Activated T-helper 2 cell treated with anti-CD3 and anti-CD28 coated beads, Interferon-gamma antibody, Interleukin-2, Interleukin-4, amounts not matched to agents 10 μg/mL and 5 μg/mL and 100 μg/mL, durations not matched to agents 14 hours and 24 hours and 36 hours (primary cell): ENCODE results near the gene BSPRY. TPM values are rescaled to one million over a fixed set of nuclear protein-coding genes. Genes with fewer than 3 reads are reported as not detected.
"Not testable (repeated sequence)": the region's sequence is repeated elsewhere in the genome, so short reads cannot be mapped to it uniquely, and the experiment has no call there.

Source experiments
- DNase-seq: peaks from one replicate; pipeline ENCODE4 v3.0.0; 2021; ENCODE audit warnings: low spot score
- H3K27ac Mint-ChIP-seq: one replicate; pipeline ENCODE4 v1.8.0; 2021; ENCODE audit warnings: mixed read lengths
- H3K27me3 Mint-ChIP-seq: one replicate; pipeline ENCODE4 v1.8.0; 2021; ENCODE audit warnings: low read depth, mixed read lengths
- H3K36me3 Mint-ChIP-seq: one replicate; pipeline ENCODE4 v1.8.0; 2021; ENCODE audit warnings: low read depth, mixed read lengths
- H3K4me1 Mint-ChIP-seq: one replicate; pipeline ENCODE4 v1.8.0; 2021; ENCODE audit warnings: low read depth, mixed read lengths
- H3K4me3 Mint-ChIP-seq: one replicate; pipeline ENCODE4 v1.8.0; 2021; ENCODE audit warnings: low read depth, mild to moderate bottlenecking, moderate library complexity, mixed read lengths
- H3K9me3 Mint-ChIP-seq: one replicate; pipeline ENCODE4 v1.8.0; 2021; ENCODE audit warnings: mixed read lengths
- intact Hi-C: fragments of 100-400 bp; cut with micrococcal nuclease; formaldehyde crosslinking; loops from one replicate; pipeline ENCODE4 v1.15.1; 2023
- total RNA-seq: library from RNA; stranded (reverse); gene quantifications from 2 replicates; pipeline ENCODE4 v1.2.3, GENCODE V29; 2022

The BSPRY gene
- total RNA-seq, 1 donor from 2014 or later, result 11.1 TPM

DNA sequence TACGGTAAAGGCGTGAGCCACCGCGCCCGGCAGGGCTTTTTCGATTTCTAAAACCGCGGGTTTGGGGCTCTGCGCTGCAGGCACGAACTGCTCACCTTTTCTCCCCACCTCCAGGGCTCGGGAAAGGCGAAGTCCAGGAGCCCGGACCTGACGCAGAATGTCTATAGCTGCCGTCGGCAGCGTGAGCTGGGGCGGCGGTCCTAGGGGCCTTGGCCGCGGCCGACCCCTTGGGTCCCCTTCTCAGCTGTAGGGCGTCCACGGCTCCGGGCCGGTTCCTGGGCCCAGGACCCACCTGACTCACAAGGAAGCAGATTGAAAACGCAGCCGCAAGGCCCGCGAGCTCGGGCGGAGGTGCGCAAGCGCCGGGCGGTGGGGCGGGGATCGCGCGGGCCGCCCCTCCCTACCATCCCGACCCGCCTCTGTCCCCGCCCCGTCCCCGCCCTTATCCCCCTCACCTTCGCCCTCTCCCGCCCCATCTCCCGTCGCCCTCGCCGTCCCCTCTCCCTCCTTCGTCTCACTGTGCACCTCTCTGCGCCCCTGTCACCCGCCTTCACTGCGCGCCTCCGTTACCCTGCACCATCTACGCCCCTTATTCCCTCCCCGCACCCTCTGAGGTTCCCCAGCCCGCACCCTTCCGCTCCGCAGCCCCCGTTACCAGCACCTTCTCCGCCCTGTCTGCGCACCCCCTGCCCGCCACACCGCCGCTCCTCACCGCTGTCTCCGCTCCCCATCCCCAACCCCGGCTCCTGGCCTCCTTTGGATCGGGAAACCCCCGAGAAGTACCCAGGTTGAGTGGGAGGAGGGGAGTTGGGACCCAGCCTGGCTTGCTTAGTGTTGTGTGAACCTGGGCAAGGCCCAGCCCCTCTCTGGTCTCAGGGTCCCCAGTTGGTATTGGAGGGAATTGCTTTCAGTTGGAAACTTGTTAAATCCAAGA is 27.6 kb downstream of the BSPRY start, which contains the start of gene HDHD3:
HDHD3 (minus strand) TSS at position 353 of the 934 bp plus-strand sequence. CDS start 2,632 bp downstream, outside the sequence.
- peaks cover 24% of the 10 kb centered on the region for H3K36me3 Mint-ChIP-seq
- H3K4me1 Mint-ChIP-seq, result peaks cover 9% of the 10 kb centered on the region
- intact Hi-C loops, result loop anchor here (1.0 to 2.0 kb wide), 6 partner anchors 24 to 102 kb away; partner anchors contain the start of genes ALAD, C9orf43, CDC26 and POLE3
- peak within 1 kb of the TSS; percentile 65 for H3K27ac Mint-ChIP-seq
- H3K9me3 Mint-ChIP-seq, result no peaks in the 10 kb centered on the region
- peak; percentile 78 for DNase-seq
- H3K4me3 Mint-ChIP-seq, result peak within 1 kb of the TSS; percentile 85
- H3K27me3 Mint-ChIP-seq, result no peaks in the 10 kb centered on the region

DNA sequence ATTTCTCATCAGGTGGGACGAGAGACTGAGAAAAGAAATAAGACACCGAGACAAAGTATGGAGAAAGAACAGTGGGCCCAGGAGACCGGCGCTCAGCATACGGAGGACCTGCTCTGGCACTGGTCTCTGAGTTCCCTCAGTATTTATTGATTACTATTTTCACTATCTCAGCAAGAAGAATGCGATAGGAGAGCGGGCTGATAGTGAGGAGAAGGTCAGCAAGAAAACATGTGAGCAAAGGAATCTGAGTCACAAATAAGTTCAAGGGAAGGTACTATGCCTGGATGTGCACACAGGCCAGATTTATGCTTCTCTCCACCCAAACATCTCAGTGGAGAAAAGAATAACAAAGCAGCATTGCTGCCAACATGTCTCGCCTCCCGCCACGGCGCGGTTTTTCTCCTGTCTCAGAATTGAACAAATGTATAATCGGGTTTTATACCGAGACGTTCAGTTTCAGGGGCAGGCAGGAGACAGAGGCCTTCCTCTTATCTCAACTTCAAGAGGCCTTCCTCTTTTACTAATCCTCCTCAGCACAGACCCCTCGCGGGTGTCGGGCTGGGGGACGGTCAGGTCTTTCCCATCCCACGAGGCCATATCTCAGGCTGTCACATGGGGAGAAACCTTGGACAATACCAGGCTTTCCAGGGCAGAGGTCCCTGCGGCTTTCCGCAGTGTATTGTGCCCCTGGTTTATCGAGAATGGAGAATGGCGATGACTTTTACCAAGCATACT is 29.9 kb downstream of the BSPRY start:
- peaks cover 15% of the 10 kb centered on the region for H3K36me3 Mint-ChIP-seq
- intact Hi-C loops, result not testable (repeated sequence)

DNA sequence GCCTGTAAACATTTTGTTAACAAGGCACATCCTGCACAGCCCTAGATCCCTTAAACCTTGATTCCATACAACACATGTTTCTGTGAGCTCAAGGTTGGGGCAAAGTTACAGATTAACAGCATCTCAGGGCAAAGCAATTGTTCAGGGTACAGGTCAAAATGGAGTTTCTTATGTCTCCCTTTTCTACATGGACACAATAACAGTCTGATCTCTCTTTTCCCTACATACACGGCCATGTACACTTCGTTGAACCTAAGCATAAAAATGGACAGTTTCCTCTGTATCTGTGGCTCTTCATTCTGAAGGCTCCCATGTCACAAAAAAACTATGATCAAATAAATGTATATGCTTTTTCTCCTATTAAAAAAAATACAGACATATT is 30.5 kb downstream of the BSPRY start:
- H3K36me3 Mint-ChIP-seq, DNase-seq, intact Hi-C loops, H3K27ac Mint-ChIP-seq, H3K4me1 Mint-ChIP-seq, H3K4me3 Mint-ChIP-seq, H3K27me3 Mint-ChIP-seq, H3K9me3 Mint-ChIP-seq: not testable (repeated sequence)

More for the DNA sequence above, 29.9 kb downstream of the BSPRY start:
- not testable (repeated sequence) for H3K4me3 Mint-ChIP-seq, H3K4me1 Mint-ChIP-seq, DNase-seq, H3K9me3 Mint-ChIP-seq, H3K27me3 Mint-ChIP-seq, H3K27ac Mint-ChIP-seq

DNA sequence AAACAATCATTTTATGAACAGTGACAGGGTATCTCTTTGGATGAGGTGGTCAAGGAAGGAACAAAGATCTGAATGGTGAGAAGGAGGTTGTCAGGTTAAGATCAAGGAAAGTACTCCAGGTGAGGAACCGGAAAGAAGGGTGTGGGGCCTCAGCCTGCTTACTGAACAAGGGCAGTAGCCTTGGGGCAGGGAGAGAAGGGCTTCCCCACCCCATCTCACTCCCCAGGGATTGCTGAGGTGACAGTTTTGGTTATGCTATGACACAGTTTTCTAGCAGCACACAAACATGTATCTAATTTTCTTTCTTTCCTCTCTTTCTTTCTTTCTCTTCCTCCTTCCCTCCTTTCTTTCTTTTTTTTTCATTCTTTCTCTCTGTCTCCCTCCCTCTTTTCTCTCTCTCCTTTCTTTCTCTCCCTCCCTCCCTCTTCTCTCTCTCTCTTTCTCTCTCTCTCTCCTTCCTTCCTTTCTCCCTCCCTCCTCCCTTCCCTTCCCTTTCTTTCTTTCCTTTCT is 31.6 kb downstream of the BSPRY start:
- intact Hi-C loops, result no loop called here
- Mint-ChIP-seq H3K27ac (no peak overlapping the region), H3K36me3 (peaks cover 3% of the 10 kb centered on the region), H3K4me3 (no peak overlapping the region), H3K9me3 (no peaks in the 10 kb centered on the region), H3K4me1 (no peaks in the 10 kb centered on the region), H3K27me3 (no peaks in the 10 kb centered on the region)
- DNase-seq, result no peak

DNA sequence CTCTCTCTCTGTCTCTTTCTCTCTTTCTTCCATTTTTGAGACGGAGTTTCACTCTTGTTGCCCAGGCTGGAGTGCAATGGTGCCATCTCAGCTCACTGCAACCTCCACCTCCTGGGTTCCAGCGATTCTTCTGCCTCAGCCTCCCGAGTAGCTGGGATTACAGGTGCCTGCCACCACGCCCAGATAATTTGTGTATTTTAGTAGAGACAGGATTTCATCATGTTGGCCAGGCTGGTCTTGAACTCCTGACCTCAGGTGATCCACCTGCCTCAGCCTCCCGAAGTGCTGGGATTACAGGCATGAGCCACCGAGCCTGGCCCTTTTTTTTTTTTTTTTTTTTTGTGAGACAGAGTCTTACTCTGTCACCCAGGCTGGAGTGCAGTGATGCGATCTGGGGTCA is 32.1 kb downstream of the BSPRY start:
- H3K27ac Mint-ChIP-seq, H3K36me3 Mint-ChIP-seq, H3K27me3 Mint-ChIP-seq, H3K4me3 Mint-ChIP-seq, intact Hi-C loops, DNase-seq, H3K9me3 Mint-ChIP-seq, H3K4me1 Mint-ChIP-seq: not testable (repeated sequence)

DNA sequence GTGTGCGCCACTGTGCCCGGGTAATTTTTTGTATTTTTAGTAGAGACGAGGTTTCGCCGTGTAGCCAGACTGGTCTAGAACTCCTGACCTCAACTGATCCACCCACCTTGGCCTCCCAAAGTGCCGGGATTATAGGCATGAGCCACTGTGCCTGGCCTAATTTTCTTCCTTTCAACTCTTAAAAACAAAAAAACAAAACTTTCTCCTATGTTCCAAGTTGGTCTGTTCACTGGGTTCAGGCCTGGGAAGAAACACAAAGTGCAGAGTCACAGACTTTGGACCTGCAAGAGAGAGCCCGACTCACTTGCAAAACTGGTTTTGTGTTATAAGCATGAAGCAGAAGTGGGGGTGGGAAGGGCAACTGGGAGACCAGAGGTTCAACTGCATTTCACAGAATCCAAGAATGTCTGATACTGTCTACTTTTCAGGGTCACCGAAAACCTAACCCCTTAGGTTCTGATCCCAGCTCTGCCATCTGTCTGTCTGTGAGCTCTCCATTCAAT is 32.6 kb downstream of the BSPRY start:
- intact Hi-C loops, result no loop called here
- Mint-ChIP-seq H3K4me1 (no peaks in the 10 kb centered on the region), H3K4me3 (no peak overlapping the region), H3K9me3 (no peaks in the 10 kb centered on the region), H3K27ac (no peak overlapping the region), H3K36me3 (peaks cover 10% of the 10 kb centered on the region), H3K27me3 (no peaks in the 10 kb centered on the region)
- no peak for DNase-seq

DNA sequence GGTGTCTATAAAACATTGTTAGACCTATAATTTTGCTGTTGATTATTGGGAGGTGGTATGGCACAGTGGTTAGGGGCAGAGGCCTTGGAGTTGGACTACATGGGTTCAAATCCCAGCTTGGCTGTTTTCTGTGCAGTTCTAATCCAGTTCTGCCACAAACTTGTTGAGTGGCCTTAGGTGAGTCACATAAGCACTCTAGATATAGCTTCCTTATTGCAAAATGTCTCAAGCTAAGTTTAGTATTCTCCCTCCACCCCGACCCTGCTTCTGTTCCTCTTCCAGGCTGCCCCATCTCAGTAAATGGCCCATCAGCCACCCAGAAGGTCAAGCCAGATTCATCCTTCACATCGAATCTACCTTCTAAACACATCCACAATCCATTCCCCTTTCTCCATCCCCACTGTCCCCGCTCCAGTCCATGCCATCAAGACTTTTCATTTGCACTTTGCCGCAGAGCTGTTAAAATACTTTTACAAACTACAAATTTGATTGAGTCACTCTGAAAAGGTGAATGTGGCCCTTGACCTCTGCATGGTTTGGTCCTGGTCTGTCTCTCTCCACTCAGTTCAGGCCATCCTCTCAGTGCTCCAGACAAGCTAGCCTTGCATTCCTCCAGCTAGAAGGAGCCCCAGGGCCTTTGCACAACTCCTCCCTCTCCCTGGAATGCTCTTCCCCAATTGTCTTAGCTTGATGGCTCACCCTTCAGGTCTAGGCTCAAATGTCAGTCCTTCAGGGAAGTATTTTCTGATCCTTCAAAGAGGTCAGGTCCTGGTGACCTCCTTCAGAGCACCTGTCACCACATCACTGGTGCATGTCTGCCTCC is 37.4 kb downstream of the BSPRY start:
- no peak for DNase-seq
- H3K9me3 Mint-ChIP-seq, result no peaks in the 10 kb centered on the region
- intact Hi-C loops, result no loop called here
- no peak overlapping the region for H3K4me3 Mint-ChIP-seq
- no peak overlapping the region for H3K27ac Mint-ChIP-seq
- H3K4me1 Mint-ChIP-seq, result no peaks in the 10 kb centered on the region
- peaks cover 33% of the 10 kb centered on the region for H3K36me3 Mint-ChIP-seq
- no peaks in the 10 kb centered on the region for H3K27me3 Mint-ChIP-seq

DNA sequence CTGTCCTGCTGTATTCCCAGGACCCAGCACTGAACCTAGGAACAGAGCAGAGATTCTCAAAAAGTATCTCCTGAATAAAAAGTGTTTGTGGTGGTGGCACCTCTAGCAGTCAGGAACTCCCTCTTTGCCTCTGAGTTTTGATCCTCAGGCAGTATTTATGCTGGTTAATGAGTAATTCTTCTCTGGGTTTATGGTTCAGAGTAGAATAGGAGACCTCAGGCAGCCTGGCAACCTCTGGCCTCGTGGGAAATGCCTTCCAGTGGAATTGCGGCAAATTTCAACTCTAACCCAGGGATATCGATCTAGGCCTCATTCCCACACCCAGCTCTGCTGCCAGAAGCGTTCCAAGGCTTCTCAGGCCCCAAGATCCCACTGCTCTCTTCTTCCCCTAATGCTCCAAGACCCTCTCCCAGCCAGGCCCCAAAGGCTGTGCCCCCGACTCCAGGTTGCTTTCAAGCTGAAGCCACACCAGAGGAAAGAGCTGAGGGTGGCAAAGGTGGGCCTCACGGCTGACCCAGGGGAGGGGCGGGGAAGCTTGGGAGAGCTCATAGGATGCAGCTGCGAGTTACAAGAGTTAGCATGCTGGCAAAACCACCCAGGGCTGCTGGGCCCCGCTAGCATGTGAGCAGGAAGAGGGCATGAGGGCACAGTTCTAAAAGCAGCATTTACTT is 38.4 kb downstream of the BSPRY start:
- Mint-ChIP-seq H3K4me1 (no peaks in the 10 kb centered on the region), H3K27ac (no peak overlapping the region), H3K36me3 (peaks cover 37% of the 10 kb centered on the region), H3K4me3 (no peak overlapping the region), H3K27me3 (no peaks in the 10 kb centered on the region), H3K9me3 (no peaks in the 10 kb centered on the region)
- no peak for DNase-seq
- intact Hi-C loops, result no loop called here

DNA sequence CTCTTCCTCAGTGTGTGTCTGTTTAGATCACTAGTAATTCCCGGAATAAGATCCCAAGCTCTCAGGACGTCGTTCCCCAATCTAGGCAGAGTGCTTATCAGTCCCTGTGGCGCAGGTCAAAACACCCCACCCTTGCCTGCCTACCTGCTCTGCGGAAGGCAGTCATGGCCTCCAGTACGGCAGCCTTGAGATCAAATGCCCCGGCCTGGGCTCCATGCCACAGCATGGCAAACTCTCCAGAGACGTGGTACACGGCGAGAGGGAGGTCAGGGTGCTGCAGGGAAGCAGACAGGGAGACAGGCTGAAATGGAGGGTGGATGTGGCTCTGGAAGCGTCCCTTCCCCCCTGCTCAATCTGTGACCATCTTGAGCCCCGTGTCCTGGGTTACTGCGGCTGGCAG is 39.5 kb downstream of the BSPRY start:
- Mint-ChIP-seq H3K36me3 (peaks cover 37% of the 10 kb centered on the region), H3K27ac (no peak overlapping the region), H3K4me1 (no peaks in the 10 kb centered on the region), H3K4me3 (no peak overlapping the region), H3K9me3 (no peaks in the 10 kb centered on the region), H3K27me3 (no peaks in the 10 kb centered on the region)
- intact Hi-C loops, result no loop called here
- no peak for DNase-seq

DNA sequence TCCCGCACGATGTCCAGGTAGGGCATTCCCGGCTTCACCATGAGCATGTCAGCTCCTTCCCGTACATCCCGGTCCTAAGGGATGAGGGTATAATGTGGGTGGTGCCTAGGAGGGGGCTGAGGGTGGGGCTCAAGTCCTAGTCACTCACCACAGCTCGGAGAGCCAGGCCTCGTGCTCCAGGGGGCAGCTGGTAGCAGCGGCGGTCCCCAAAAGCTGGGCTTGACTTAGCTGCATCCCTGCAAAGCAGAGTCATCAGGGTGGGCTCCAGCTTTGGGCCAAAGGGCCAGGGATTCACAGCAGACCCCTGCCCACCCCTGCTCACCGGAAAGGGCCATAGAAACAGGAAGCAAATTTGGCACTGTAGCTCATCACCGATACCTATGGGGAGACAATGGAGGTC is 40.1 kb downstream of the BSPRY start:
- no peak overlapping the region for H3K4me3 Mint-ChIP-seq
- intact Hi-C loops, result no loop called here
- DNase-seq, result no peak
- H3K36me3 Mint-ChIP-seq, result peaks cover 37% of the 10 kb centered on the region
- no peaks in the 10 kb centered on the region for H3K4me1 Mint-ChIP-seq
- no peaks in the 10 kb centered on the region for H3K9me3 Mint-ChIP-seq
- no peak overlapping the region for H3K27ac Mint-ChIP-seq
- no peaks in the 10 kb centered on the region for H3K27me3 Mint-ChIP-seq

DNA sequence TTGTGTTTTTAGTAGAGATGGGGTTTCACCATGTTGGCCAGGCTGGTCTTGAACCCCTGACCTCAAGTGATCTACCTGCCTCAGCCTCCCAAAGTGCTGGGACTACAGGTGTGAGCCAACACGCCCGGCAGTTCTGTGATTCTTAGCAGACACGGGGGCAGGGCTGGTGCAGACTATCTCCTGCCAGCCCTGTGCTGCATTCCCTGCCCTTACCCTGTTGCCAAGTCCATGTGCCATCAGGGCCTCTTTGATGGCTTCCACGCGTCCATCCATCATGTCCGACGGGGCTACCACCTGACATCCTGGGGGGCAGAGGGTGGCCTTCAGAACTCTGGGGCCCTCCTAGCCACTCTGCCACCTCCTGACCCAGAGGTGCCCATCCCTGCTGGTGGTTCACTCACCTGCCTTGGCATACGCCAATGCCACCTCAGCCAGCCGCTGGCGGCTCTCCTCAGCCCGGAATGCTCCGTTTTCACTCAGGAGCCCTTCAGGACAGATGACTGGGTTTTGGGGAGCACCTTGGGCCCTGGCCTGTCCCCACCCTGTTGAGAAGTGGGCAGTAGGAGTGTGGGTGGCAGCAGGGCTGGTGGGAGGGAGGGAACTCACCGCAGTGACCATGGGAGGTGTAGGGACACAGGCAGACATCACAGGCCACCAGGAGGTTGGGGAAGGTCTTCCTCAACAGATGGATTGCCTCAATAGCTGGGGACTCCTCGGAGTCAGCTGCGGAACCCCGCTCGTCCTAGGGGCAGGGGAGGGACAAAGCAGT is 41.0 kb downstream of the BSPRY start:
- DNase-seq, result no peak
- H3K9me3 Mint-ChIP-seq, result no peaks in the 10 kb centered on the region
- H3K27me3 Mint-ChIP-seq, result no peaks in the 10 kb centered on the region
- no peak overlapping the region for H3K27ac Mint-ChIP-seq
- H3K4me3 Mint-ChIP-seq, result no peak overlapping the region
- H3K4me1 Mint-ChIP-seq, result no peaks in the 10 kb centered on the region
- H3K36me3 Mint-ChIP-seq, result peaks cover 41% of the 10 kb centered on the region
- intact Hi-C loops, result no loop called here
